ENCODE data around the gene THOC5. TPM values are rescaled to one million over a fixed set of nuclear protein-coding genes. Genes with fewer than 3 reads are reported as not detected.

THOC5 gene
- total and polyA plus RNA-seq, 2 of the 4 experiments (the other 2 are of a cell fraction) = 68.4 to 73.7 TPM

GRCh38 chr22:29509298-29509697 lies 44.3 kb downstream of the THOC5 start:
- no peak overlapping the region for H2BK15ac ChIP-seq (ENCODE audit: low read depth, low read length)
- dilution Hi-C loops (cut with HindIII; ENCODE audit: low sequenced_read_pairs, unreplicated experiment) = no loop called here
- peaks cover 53% of the 10 kb centered on the region for H3K36me3 ChIP-seq (ENCODE audit: control insufficient read depth, insufficient read depth, low read length)
- BruUV-seq (replicated peaks) = no TSS peak
- H2BK20ac ChIP-seq (ENCODE audit: low read depth, low read length) = no peak overlapping the region
- H3K4me3 ChIP-seq (ENCODE audit: insufficient read depth, low read depth, low read length) = no peak overlapping the region
- no peak overlapping the region for H4K8ac ChIP-seq (ENCODE audit: low read depth in 2 of 2, low read length in 2 of 2)
- H3K18ac ChIP-seq (ENCODE audit: low read depth, low read length) = no peak overlapping the region
- H3K9me3 ChIP-seq (ENCODE audit: control insufficient read depth, insufficient read depth, low read length) = no peaks in the 10 kb centered on the region
- no peak overlapping the region for H3K27ac ChIP-seq (ENCODE audit: insufficient read depth, low read length)
- no peak for TF ChIP-seq MAZ (IDR thresholded peaks at IDR 0.05; ENCODE audit: borderline replicate concordance, low read depth, low read length)
- TF ChIP-seq BHLHE40 (IDR thresholded peaks at IDR 0.05; ENCODE audit: low read depth, low read length) = no peak
- TF ChIP-seq FOS (IDR thresholded peaks at IDR 0.05; ENCODE audit: low read depth, low read length) = no peak
- TF ChIP-seq SMC3 (IDR thresholded peaks at IDR 0.05; ENCODE audit: low read depth, low read length) = no peak
- TF ChIP-seq USF2 (IDR thresholded peaks at IDR 0.05; ENCODE audit: low read depth, low read length) = no peak
- TF ChIP-seq CTCF (conservative IDR thresholded peaks at IDR 0.05; ENCODE audit: low read depth, low read length) = no peak
- TF ChIP-seq POLR2A (IDR thresholded peaks at IDR 0.05; ENCODE audit: low read depth, low read length) = no peak
- TF ChIP-seq CHD1 (IDR thresholded peaks at IDR 0.05; ENCODE audit: low read depth, low read length) = no peak
- TF ChIP-seq MXI1 (IDR thresholded peaks at IDR 0.05; ENCODE audit: borderline replicate concordance, low read depth, low read length) = no peak
- TF ChIP-seq RCOR1 (IDR thresholded peaks at IDR 0.05; ENCODE audit: insufficient replicate concordance, low read length) = no peak
- no peak for TF ChIP-seq ELK1 (IDR thresholded peaks at IDR 0.05; ENCODE audit: borderline replicate concordance, low read depth, low read length)
- H3K4ac ChIP-seq (ENCODE audit: low read depth, low read length) = no peak overlapping the region
- DNase-seq (no peak), ATAC-seq (ENCODE audit: low read depth) (no peak)
- no peak overlapping the region for H2BK5ac ChIP-seq (ENCODE audit: low read depth, low read length, poor library complexity, severe bottlenecking)
- no peak overlapping the region for H3K4me2 ChIP-seq (ENCODE audit: low read depth, low read length)
- in situ Hi-C loops (cut with MboI; ENCODE audit: low sequenced_read_pairs) = loop anchor here (10.0 kb wide), 1 partner anchor 114 kb away; no protein-coding TSS in a partner anchor
- no peak overlapping the region for H2AK9ac ChIP-seq (replicated peaks; ENCODE audit: low read depth, low read length, poor library complexity)
- H4K5ac ChIP-seq (ENCODE audit: low read depth, low read length) = no peak overlapping the region
- no peak overlapping the region for H3K14ac ChIP-seq (replicated peaks; ENCODE audit: low read depth, low read length)
- H3K79me1 ChIP-seq (ENCODE audit: low read depth in 1 of 2, low read length in 2 of 2) = no peaks in the 10 kb centered on the region; a peak in 1 of 4 replicates
- H4K20me1 ChIP-seq (ENCODE audit: insufficient read depth, low read length) = no peaks in the 10 kb centered on the region
- no peaks in the 10 kb centered on the region for H3K4me1 ChIP-seq (ENCODE audit: control insufficient read depth, insufficient read depth, low read length)
- no peak overlapping the region for H4K91ac ChIP-seq (ENCODE audit: insufficient read depth, low read depth, low read length)
- no peaks in the 10 kb centered on the region; the same call in 1 of the 2 replicates for H3K9me1 ChIP-seq (ENCODE audit: insufficient read depth, low read length)
- H2AK5ac ChIP-seq (ENCODE audit: low read depth, low read length) = no peak overlapping the region
- POLR2A ChIA-PET (ENCODE audit: unreplicated experiment) = no interaction called here
- no peak overlapping the region for H2BK120ac ChIP-seq (ENCODE audit: low read depth, low read length)
- intact Hi-C loops (cut with micrococcal nuclease) = no loop called here
- H3K27me3 ChIP-seq (ENCODE audit: control insufficient read depth, insufficient read depth, low read length) = no peaks in the 10 kb centered on the region
- CTCF ChIA-PET = no interaction called here
- no peak overlapping the region for H3K9ac ChIP-seq (ENCODE audit: low read depth, low read length)
- H2AFZ ChIP-seq (replicated peaks; ENCODE audit: low read length, poor library complexity) = no peak overlapping the region
- no peak overlapping the region for H3K56ac ChIP-seq (ENCODE audit: extremely low read depth, insufficient read depth, low read length)
- no peak overlapping the region for H3K23ac ChIP-seq (ENCODE audit: low read depth, low read length)
